GM12801 (cell line): ENCODE results near the gene NOC2L.

ENCODE experiments used
- TF ChIP-seq, protein P1 (sequence below): IDR thresholded peaks from one replicate; pipeline ENCODE4 v1.5.1; 2011; ENCODE audit warnings: control low read depth; ENCODE audit not compliant: insufficient read length; ENCODE audit errors: extremely low read depth

The NOC2L gene

GRCh38 chr1:931380-932172 is 27.5 kb downstream of the NOC2L start:
- TF ChIP-seq, protein P1, sequence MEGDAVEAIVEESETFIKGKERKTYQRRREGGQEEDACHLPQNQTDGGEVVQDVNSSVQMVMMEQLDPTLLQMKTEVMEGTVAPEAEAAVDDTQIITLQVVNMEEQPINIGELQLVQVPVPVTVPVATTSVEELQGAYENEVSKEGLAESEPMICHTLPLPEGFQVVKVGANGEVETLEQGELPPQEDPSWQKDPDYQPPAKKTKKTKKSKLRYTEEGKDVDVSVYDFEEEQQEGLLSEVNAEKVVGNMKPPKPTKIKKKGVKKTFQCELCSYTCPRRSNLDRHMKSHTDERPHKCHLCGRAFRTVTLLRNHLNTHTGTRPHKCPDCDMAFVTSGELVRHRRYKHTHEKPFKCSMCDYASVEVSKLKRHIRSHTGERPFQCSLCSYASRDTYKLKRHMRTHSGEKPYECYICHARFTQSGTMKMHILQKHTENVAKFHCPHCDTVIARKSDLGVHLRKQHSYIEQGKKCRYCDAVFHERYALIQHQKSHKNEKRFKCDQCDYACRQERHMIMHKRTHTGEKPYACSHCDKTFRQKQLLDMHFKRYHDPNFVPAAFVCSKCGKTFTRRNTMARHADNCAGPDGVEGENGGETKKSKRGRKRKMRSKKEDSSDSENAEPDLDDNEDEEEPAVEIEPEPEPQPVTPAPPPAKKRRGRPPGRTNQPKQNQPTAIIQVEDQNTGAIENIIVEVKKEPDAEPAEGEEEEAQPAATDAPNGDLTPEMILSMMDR = no peak

DNA sequence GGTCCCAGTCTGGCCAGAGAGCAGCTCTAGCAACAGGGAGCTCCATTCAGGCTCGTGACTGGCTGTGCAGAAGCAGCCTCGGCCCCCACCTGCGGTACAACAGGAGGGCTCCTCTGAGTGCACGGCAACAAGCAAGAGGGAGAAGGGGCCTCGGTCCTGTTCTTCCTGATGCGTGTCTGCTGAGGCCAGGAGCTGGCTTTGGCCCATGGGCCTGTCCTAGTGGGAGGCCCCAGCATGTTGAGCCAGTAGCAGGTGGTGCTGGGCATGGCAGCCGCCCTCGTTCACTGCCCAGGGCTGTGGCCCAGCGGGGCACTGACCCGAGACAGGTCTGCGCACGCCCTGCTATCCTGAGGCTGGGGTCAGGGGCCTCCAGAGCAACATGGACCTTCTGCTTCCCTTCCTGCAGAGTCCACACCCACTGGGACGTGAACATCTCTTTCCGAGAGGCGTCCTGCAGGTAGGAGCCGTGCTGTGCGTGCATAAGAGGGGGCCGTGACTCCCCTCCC is 28.4 kb downstream of the NOC2L start:
- TF ChIP-seq, protein P1 = no peak

- TF ChIP-seq, protein P1 = no peak
Observed at GRCh38 chr1:929712-930632, 29.1 kb downstream of the NOC2L start.

- TF ChIP-seq, protein P1 = no peak
Observed at GRCh38 chr1:928825-929661, 30.0 kb downstream of the NOC2L start.

DNA sequence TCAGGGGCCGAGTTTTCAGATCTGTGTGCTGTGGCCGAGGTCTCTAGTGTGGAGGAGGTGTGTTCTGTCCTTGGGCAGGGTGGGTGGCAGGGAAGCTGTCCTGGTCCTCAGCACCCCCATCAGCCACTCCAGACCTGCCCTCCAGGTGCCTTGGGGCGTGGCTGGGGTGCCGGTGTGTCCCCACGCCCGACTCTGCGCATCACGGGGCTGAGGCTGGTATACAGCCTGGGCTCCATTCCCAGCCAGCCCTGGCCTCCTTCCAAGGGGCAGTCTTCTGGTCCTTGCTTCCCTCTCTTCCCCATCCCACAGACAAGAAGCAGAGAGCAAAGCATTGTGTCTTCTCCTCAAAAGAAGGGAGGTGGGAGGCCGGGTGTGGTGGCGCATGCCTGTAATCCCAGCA is 31.3 kb downstream of the NOC2L start:
- TF ChIP-seq, protein P1 = no peak

- TF ChIP-seq, protein P1 = no peak
Observed at GRCh38 chr1:927234-927633, 31.8 kb downstream of the NOC2L start.
